ENCODE measurements around the gene ZDHHC6. TPM values are rescaled to one million over a fixed set of nuclear protein-coding genes. Genes with fewer than 3 reads are reported as not detected.

The ZDHHC6 gene
- total RNA-seq, 2 experiments from 2014 or later, result 37.8 to 39.0 TPM

DNA sequence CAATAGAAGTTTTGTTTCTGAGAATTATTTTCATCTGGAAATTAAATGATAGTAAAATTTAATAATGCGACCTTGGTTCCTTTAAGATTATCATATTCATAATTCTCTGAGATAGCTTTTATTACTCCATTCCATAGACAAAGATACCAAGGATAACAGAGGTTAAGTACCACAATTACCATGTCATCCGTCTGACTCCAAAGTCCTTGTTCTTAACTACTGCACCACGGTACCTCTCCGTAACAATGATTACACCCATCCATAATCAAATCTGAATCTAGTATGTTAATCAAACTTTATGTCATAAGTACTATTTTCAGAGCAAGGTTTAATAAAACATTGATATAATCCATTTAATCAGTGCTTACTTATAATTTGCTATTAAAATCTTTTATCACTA is 8.4 kb downstream of the ZDHHC6 start:
- no peaks in the 10 kb centered on the region for H3K9me3 Mint-ChIP-seq
- intact Hi-C loops (cut with micrococcal nuclease), result loop anchor here (5.0 to 10.0 kb wide), 2 partner anchors 34 to 1844 kb away; no protein-coding TSS in a partner anchor
- H3K4me1 Mint-ChIP-seq (ENCODE audit: low read depth), result peaks cover 18% of the 10 kb centered on the region
- no peak overlapping the region for H3K27ac Mint-ChIP-seq
- no peak overlapping the region for H3K4me3 Mint-ChIP-seq
- CTCF ChIA-PET, result no interaction called here
- no peaks in the 10 kb centered on the region for H3K27me3 Mint-ChIP-seq (ENCODE audit: low read depth)
- peaks cover 22% of the 10 kb centered on the region for H3K36me3 Mint-ChIP-seq (ENCODE audit: low read depth)
- DNase-seq, result no peak

DNA sequence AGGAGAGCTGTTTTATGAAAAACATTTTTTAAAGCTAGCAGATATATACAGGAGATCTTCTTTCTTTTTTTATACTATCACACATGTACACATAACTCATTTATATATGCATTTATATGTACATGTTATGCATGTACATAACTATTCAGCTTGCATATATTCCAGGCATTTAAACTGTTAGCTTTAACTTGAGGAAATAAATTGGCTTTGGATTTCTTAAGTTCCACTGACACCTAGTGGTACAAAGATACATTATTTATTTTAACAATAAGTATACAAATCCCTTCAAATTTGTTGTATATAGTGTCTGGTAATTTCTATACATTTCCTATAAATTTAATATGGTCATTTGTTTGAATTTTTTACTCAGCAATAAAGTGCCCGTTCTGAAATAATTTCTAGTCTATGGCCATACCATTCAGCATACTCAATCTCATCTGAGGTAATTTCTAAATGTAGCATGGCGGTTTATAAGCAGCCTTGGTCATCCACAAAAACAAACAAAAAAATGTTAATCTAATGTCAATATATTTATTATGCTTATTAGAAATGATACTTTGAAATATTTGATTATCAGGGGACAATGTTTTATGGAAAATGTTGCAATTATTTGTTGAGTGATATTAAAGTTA is 11.6 kb downstream of the ZDHHC6 start:
- H3K36me3 Mint-ChIP-seq (ENCODE audit: low read depth), result peaks cover 21% of the 10 kb centered on the region
- no peak overlapping the region for H3K4me3 Mint-ChIP-seq
- CTCF ChIA-PET, result interaction anchor here (0.5 to 4.1 kb wide), 23 partner anchors 9 to 282 kb away, joined by 3 to 28 read pairs (median 3); partner anchors contain the start of genes ACSL5, GPAM and ZDHHC6
- no peak overlapping the region for H3K27ac Mint-ChIP-seq
- no peaks in the 10 kb centered on the region for H3K9me3 Mint-ChIP-seq
- H3K4me1 Mint-ChIP-seq (ENCODE audit: low read depth), result peaks cover 2% of the 10 kb centered on the region
- intact Hi-C loops (cut with micrococcal nuclease), result loop anchor here (1.0 to 10.0 kb wide), 5 partner anchors 37 to 1840 kb away; no protein-coding TSS in a partner anchor
- no peaks in the 10 kb centered on the region for H3K27me3 Mint-ChIP-seq (ENCODE audit: low read depth)
- DNase-seq, result no peak

DNA sequence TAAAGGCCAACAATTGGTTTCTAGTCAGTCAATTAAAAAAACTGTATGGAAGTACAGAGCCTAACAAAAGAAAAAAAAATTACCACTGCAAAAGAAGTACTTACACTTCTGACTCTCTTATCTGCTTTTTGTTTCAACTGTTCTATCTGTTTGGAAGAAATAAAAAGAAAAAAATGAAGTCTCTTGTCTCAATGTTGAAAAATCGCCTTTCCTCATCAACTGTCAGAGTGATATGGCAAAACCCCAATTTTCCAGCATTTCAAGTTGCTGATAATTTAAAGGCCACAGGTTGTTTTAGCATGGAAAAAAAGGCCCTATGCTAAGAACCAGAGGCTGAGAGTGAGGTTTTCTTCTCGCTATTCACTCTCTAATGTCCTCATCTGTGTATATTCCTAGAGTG is 13.6 kb downstream of the ZDHHC6 start:
- H3K36me3 Mint-ChIP-seq (ENCODE audit: low read depth), result peaks cover 22% of the 10 kb centered on the region

DNA sequence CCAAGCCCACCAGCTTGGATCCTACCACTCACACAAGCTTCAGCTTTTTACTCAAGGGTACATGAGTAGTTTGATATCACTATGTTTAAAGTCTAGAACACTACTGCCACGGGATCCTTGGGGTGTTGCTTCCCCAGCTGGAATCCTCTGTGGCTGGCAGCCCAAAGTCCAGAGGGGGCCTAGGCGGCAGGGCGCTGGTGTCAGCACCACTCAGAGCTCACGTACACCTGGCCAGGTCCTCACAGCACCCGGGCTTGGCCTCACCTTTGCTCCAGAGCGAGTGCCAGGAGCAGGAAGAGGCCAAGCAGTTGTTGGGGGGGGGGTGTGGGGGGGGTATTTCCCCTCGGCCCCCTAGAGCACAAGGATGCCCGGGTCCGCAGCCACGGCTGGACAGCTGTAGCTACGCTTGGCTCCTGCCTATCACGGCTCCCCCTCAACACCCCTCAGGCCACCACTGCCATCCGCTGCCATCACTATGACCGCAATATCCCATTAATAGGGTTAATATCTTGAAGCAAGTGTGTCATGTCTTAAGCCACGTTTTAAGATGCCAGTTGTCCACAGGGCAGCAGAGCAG is 17.0 kb downstream of the ZDHHC6 start:
- H3K27ac Mint-ChIP-seq, result no peak overlapping the region
- no peak overlapping the region for H3K4me3 Mint-ChIP-seq
- intact Hi-C loops (cut with micrococcal nuclease), result loop anchor here (10.0 kb wide), 1 partner anchor 1835 kb away; no protein-coding TSS in a partner anchor
- DNase-seq, result no peak
- H3K36me3 Mint-ChIP-seq (ENCODE audit: low read depth), result peaks cover 18% of the 10 kb centered on the region
- H3K27me3 Mint-ChIP-seq (ENCODE audit: low read depth), result no peaks in the 10 kb centered on the region
- no peaks in the 10 kb centered on the region for H3K4me1 Mint-ChIP-seq (ENCODE audit: low read depth)
- CTCF ChIA-PET, result interaction anchor here (1.1 kb wide), 1 partner anchor 11 kb away, joined by 3 read pairs; no protein-coding TSS in a partner anchor
- H3K9me3 Mint-ChIP-seq, result no peaks in the 10 kb centered on the region

More for the DNA sequence above, 13.6 kb downstream of the ZDHHC6 start:
- intact Hi-C loops (cut with micrococcal nuclease), result loop anchor here (10.0 kb wide), 1 partner anchor 1838 kb away; no protein-coding TSS in a partner anchor
- no peak for DNase-seq
- no peak overlapping the region for H3K27ac Mint-ChIP-seq
- no peaks in the 10 kb centered on the region for H3K27me3 Mint-ChIP-seq (ENCODE audit: low read depth)
- no peak overlapping the region for H3K4me3 Mint-ChIP-seq
- H3K9me3 Mint-ChIP-seq, result no peaks in the 10 kb centered on the region
- no peaks in the 10 kb centered on the region for H3K4me1 Mint-ChIP-seq (ENCODE audit: low read depth)
- CTCF ChIA-PET, result interaction anchor here (0.7 to 4.1 kb wide), 2 partner anchors 38 to 82 kb away, joined by 3 to 28 read pairs; no protein-coding TSS in a partner anchor

DNA sequence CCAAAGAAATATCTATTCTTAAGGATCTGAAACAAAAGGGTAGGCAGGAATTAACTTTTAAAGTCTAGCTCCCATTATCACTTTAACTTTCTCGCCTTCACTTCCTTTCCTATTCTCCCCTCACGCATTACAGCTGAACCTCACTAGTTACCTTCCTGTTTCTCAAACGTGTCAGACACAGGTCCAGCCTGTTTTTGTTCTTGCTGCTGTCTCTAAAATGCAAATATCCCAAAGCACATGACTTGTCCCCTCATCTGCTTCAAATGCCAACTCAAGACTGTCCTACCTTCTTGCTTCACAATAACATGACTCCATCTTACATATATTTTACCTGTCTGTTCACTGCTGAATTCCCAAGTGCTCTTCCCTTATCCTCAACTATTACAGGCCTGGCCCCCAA is 17.6 kb downstream of the ZDHHC6 start:
- intact Hi-C loops (cut with micrococcal nuclease), result no loop called here
- CTCF ChIA-PET, result interaction anchor here (0.6 to 1.1 kb wide), 2 partner anchors 11 to 115 kb away, joined by 3 read pairs; no protein-coding TSS in a partner anchor
- peak overlapping the region; percentile 2 for H3K27ac Mint-ChIP-seq
- H3K4me1 Mint-ChIP-seq (ENCODE audit: low read depth), result no peaks in the 10 kb centered on the region
- H3K36me3 Mint-ChIP-seq (ENCODE audit: low read depth), result peaks cover 16% of the 10 kb centered on the region
- H3K9me3 Mint-ChIP-seq, result no peaks in the 10 kb centered on the region
- H3K27me3 Mint-ChIP-seq (ENCODE audit: low read depth), result no peaks in the 10 kb centered on the region
- no peak overlapping the region for H3K4me3 Mint-ChIP-seq
- DNase-seq, result no peak

DNA sequence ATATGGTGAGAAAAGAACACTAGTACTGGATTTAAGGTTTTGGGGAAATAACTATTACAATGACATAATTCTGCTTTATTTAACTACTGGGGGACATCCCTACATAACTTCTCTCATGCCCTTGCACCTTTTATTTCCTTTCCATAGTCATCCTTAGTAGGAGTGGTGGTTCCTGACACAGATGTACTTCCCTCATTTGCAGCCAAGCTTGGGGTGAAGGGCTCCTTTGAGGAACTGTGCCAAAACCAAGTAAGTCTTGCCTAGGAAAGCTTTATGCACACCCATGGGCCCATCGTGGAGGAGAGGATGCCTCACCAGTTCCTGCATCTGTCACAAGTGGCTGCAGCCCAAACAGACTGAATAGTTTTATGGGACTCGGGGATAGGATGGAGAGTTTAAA is 20.6 kb downstream of the ZDHHC6 start:
- Mint-ChIP-seq H3K4me1 (ENCODE audit: low read depth) (no peaks in the 10 kb centered on the region), H3K27me3 (ENCODE audit: low read depth) (no peaks in the 10 kb centered on the region), H3K27ac (no peak overlapping the region), H3K4me3 (no peak overlapping the region), H3K36me3 (ENCODE audit: low read depth) (peaks cover 17% of the 10 kb centered on the region), H3K9me3 (no peaks in the 10 kb centered on the region)
- DNase-seq, result no peak
- intact Hi-C loops (cut with micrococcal nuclease), result no loop called here
- CTCF ChIA-PET, result interaction anchor here (0.5 to 1.7 kb wide), 4 partner anchors 9 to 51 kb away, joined by 3 to 7 read pairs (median 6); partner anchors contain the start of gene ZDHHC6

DNA sequence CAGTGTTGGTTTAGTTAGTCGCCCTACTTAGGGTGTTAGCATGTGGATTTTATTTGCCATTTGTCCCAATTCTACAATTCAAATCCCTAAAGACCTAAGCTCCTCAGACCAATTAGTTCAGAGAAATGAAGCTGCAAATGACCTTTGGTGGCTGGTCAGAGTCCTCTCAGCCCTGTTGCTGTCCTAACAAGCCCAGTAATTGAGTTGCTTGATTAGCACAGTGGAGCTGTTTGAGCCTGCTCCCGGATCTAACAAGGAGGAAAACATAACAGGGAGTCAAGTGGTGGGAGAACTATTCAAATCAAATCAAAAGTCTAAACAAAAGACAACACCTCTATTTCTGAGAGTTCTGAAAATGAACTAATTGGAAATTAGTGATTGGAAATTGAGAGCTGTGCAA is 22.1 kb downstream of the ZDHHC6 start:
- DNase-seq, result no peak
- peaks cover 19% of the 10 kb centered on the region for H3K36me3 Mint-ChIP-seq (ENCODE audit: low read depth)
- H3K27ac Mint-ChIP-seq, result no peak overlapping the region
- H3K4me1 Mint-ChIP-seq (ENCODE audit: low read depth), result no peaks in the 10 kb centered on the region
- intact Hi-C loops (cut with micrococcal nuclease), result no loop called here
- H3K4me3 Mint-ChIP-seq, result no peak overlapping the region
- no peaks in the 10 kb centered on the region for H3K27me3 Mint-ChIP-seq (ENCODE audit: low read depth)
- no peaks in the 10 kb centered on the region for H3K9me3 Mint-ChIP-seq
- CTCF ChIA-PET, result interaction anchor here (0.6 to 1.7 kb wide), 4 partner anchors 11 to 48 kb away, joined by 4 to 7 read pairs (median 4); partner anchors contain the start of gene ZDHHC6

DNA sequence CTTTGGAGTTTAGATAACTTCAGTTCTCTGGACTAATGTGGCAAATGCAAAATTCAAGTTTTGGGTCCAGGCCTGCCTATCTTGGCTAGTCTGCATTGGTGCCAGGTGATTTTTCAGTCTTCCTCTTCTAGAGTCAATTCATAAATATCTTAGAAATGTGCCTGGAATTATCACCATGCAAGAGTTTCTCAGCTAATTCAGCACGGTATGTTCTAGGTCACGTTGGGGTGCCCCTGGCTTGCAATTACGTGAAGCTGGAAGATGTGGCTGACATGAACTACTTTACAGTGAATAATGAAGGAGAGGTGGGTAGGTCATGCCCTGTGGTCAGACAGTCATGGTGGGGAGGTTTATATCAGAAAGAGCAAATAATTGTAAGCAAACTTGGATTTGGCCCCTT is 25.0 kb downstream of the ZDHHC6 start:
- DNase-seq, result no peak
- no peak overlapping the region for H3K27ac Mint-ChIP-seq
- H3K4me3 Mint-ChIP-seq, result no peak overlapping the region
- H3K9me3 Mint-ChIP-seq, result no peaks in the 10 kb centered on the region
- CTCF ChIA-PET, result interaction anchor here (1.1 kb wide), 2 partner anchors 13 to 14 kb away, joined by 3 read pairs; no protein-coding TSS in a partner anchor
- intact Hi-C loops (cut with micrococcal nuclease), result no loop called here
- H3K27me3 Mint-ChIP-seq (ENCODE audit: low read depth), result no peaks in the 10 kb centered on the region
- peaks cover 22% of the 10 kb centered on the region for H3K36me3 Mint-ChIP-seq (ENCODE audit: low read depth)
- no peaks in the 10 kb centered on the region for H3K4me1 Mint-ChIP-seq (ENCODE audit: low read depth)

DNA sequence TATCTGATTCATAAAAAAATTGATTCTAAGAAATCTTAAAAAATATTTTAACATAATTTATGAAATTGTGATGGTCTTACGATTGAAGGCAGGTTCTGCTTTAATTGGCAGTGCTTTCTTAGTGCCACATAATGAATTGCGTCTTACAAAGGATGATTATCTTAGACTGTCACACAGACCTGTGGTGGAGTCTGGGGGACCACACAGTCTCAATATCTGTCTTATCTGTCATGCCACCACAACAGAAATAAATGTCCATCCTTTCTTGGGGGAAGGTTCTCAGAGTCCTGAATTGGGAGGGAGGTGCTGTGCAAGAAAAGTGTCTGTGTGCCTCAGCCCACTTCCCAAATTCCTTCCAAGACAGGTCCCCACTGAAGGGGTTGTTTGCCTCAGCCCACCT is 34.0 kb downstream of the ZDHHC6 start:
- H3K9me3 Mint-ChIP-seq, result no peaks in the 10 kb centered on the region
- no peaks in the 10 kb centered on the region for H3K27me3 Mint-ChIP-seq (ENCODE audit: low read depth)
- no peak for DNase-seq
- no peak overlapping the region for H3K27ac Mint-ChIP-seq
- H3K4me3 Mint-ChIP-seq, result no peak overlapping the region
- CTCF ChIA-PET, result interaction anchor here (1.0 kb wide), 1 partner anchor 60 kb away, joined by 3 read pairs; no protein-coding TSS in a partner anchor
- H3K36me3 Mint-ChIP-seq (ENCODE audit: low read depth), result peaks cover 34% of the 10 kb centered on the region
- intact Hi-C loops (cut with micrococcal nuclease), result no loop called here
- no peaks in the 10 kb centered on the region for H3K4me1 Mint-ChIP-seq (ENCODE audit: low read depth)

DNA sequence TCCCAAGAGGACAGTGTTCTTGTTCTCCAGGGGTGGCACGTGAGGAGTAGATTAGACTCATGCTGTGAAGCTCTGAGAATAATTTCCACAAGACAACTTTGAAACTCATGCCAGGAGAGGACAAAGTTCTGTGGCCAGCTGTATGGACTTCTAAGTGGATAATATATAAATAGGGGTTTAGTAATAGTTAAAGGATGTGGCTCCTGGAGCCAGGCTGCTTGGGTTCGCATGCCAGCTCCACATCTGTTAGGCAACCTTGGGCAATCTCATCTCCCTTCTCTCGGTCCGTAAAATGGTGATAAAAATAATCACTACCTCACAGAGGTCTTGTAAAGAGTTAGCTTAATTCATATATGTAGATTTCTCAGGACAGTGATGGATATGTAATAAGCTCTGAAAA is 37.0 kb downstream of the ZDHHC6 start:
- no peaks in the 10 kb centered on the region for H3K9me3 Mint-ChIP-seq
- H3K27ac Mint-ChIP-seq, result no peak overlapping the region
- no peak overlapping the region for H3K4me3 Mint-ChIP-seq
- CTCF ChIA-PET, result no interaction called here
- intact Hi-C loops (cut with micrococcal nuclease), result no loop called here
- no peaks in the 10 kb centered on the region for H3K27me3 Mint-ChIP-seq (ENCODE audit: low read depth)
- peaks cover 5% of the 10 kb centered on the region for H3K4me1 Mint-ChIP-seq (ENCODE audit: low read depth)
- peaks cover 34% of the 10 kb centered on the region for H3K36me3 Mint-ChIP-seq (ENCODE audit: low read depth)
- no peak for DNase-seq

DNA sequence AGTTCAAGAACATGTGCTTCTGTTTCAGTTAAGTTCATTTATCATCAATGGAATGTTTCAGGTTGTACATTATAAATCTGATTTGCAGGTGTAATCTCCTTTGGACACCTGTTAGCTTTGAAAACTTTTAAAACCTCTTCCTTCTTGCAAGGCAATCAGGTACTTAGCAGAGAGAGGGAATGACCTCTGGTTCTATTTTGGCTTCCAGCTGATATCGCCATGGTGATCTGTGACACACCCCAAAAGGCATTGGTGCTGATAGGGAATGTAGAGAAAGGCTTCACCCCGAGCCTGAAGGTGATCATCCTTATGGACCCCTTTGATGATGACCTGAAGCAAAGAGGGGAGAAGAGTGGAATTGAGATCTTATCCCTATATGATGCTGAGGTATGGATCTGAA is 37.4 kb downstream of the ZDHHC6 start:
- CTCF ChIA-PET, result no interaction called here
- Mint-ChIP-seq H3K36me3 (ENCODE audit: low read depth) (peaks cover 33% of the 10 kb centered on the region), H3K27ac (no peak overlapping the region), H3K4me1 (ENCODE audit: low read depth) (peaks cover 5% of the 10 kb centered on the region), H3K27me3 (ENCODE audit: low read depth) (no peaks in the 10 kb centered on the region), H3K9me3 (no peaks in the 10 kb centered on the region), H3K4me3 (no peak overlapping the region)
- no peak for DNase-seq
- intact Hi-C loops (cut with micrococcal nuclease), result no loop called here

DNA sequence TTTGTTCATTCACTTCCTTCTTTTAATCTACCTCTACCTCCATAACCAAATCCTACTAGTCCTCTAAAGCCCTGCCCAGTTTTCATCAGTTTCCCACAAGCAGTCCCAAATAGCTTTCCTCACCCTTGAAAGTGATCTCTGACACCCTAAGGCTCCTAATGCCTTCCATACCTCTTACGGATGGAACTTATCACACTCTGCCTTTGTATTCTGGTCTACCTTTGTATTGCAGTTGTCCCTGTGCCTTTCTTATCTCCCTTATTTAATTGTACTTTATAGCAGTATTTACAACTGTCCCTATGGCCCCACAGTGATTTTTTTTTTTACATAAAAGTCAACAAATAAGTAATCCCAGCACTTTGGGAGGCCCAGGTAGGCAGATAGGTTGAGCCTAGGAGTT is 39.0 kb downstream of the ZDHHC6 start:
- no peaks in the 10 kb centered on the region for H3K9me3 Mint-ChIP-seq
- peaks cover 5% of the 10 kb centered on the region for H3K4me1 Mint-ChIP-seq (ENCODE audit: low read depth)
- peak overlapping the region; percentile 18 for H3K27ac Mint-ChIP-seq
- no peak for DNase-seq
- no peak overlapping the region for H3K4me3 Mint-ChIP-seq
- intact Hi-C loops (cut with micrococcal nuclease), result no loop called here
- H3K36me3 Mint-ChIP-seq (ENCODE audit: low read depth), result peaks cover 30% of the 10 kb centered on the region
- H3K27me3 Mint-ChIP-seq (ENCODE audit: low read depth), result no peaks in the 10 kb centered on the region
- CTCF ChIA-PET, result no interaction called here
